Erythroblast (primary cell): Measurements from ENCODE around the gene CDH13.

Experiments used
- DNase-seq, 2 experiments: peaks; one replicate each; lab custom pipeline; 2025; lab: John Stamatoyannopoulos, UW
- GATA1 ChIP-seq: IDR thresholded peaks from 2 replicates; pipeline ENCODE4 v1.6.1; 2011; ENCODE audit warnings: low read depth, mild to moderate bottlenecking, control low read depth, low read length, moderate library complexity
- POLR2A ChIP-seq: IDR thresholded peaks from 2 replicates; pipeline ENCODE4 v1.6.1; 2011; ENCODE audit warnings: mild to moderate bottlenecking, low read length

The CDH13 gene

GRCh38 chr16:83145297-83145696, 518.5 kb downstream of the CDH13 start:
- DNase-seq: no peak
- TF ChIP-seq POLR2A (no peak), GATA1 (no peak)

- TF ChIP-seq POLR2A (no peak), GATA1 (no peak)
- DNase-seq: no peak
These were observed 520.5 kb downstream of the CDH13 start for GRCh38 chr16:83147244-83147643.

GRCh38 chr16:83158320-83158957, 531.7 kb downstream of the CDH13 start:
- DNase-seq: no peak
- TF ChIP-seq GATA1 (no peak), POLR2A (no peak)

- TF ChIP-seq POLR2A (no peak), GATA1 (no peak)
- no peak for DNase-seq
These were observed 532.3 kb downstream of the CDH13 start for GRCh38 chr16:83159049-83159448.

- TF ChIP-seq GATA1 (no peak), POLR2A (no peak)
- DNase-seq: no peak
These were observed 533.7 kb downstream of the CDH13 start for GRCh38 chr16:83160287-83161020.

GRCh38 chr16:83162791-83163190, 536.0 kb downstream of the CDH13 start:
- DNase-seq: no peak
- no peak for TF ChIP-seq POLR2A
- no peak for TF ChIP-seq GATA1

GRCh38 chr16:83164816-83165215, 538.0 kb downstream of the CDH13 start:
- no peak for DNase-seq
- no peak for TF ChIP-seq GATA1
- TF ChIP-seq POLR2A: no peak

- DNase-seq: no peak
- TF ChIP-seq POLR2A: no peak
- TF ChIP-seq GATA1: no peak
These were observed 544.6 kb downstream of the CDH13 start for GRCh38 chr16:83171396-83171795.

GRCh38 chr16:83174671-83175070, 547.9 kb downstream of the CDH13 start:
- TF ChIP-seq GATA1 (no peak), POLR2A (no peak)
- DNase-seq: no peak

- TF ChIP-seq POLR2A: no peak
- DNase-seq: no peak
These were observed 550.0 kb downstream of the CDH13 start for GRCh38 chr16:83176802-83177201.

GRCh38 chr16:83185902-83186301, 559.1 kb downstream of the CDH13 start:
- TF ChIP-seq POLR2A (no peak), GATA1 (no peak)
- no peak for DNase-seq

GRCh38 chr16:83187405-83187804, 560.6 kb downstream of the CDH13 start:
- DNase-seq: no peak
- TF ChIP-seq GATA1 (no peak), POLR2A (no peak)

GRCh38 chr16:83196796-83197195, 570.0 kb downstream of the CDH13 start:
- no peak for DNase-seq
- no peak for TF ChIP-seq POLR2A
- no peak for TF ChIP-seq GATA1

- DNase-seq: no peak
- TF ChIP-seq POLR2A: no peak
These were observed 570.7 kb downstream of the CDH13 start for GRCh38 chr16:83197450-83197849.

GRCh38 chr16:83198977-83199376, 572.2 kb downstream of the CDH13 start:
- no peak for TF ChIP-seq GATA1
- no peak for TF ChIP-seq POLR2A

More at GRCh38 chr16:83198977-83199376, 572.2 kb downstream of the CDH13 start:
- DNase-seq: no peak
